Measurements from ENCODE around the gene CASKIN1. TPM values are rescaled to one million over a fixed set of nuclear protein-coding genes. Genes with fewer than 3 reads are reported as not detected.

The CASKIN1 gene
- total and polyA plus RNA-seq, 10 of the 15 experiments (the other 5 are each of a cell fraction or from before 2014, with no cell fraction given) = 0.03 to 0.33 (median 0.11) TPM; not detected in 5

GRCh38 chr16:2151188-2152091, 45.0 kb downstream of the CASKIN1 start (continued):
- TF ChIP-seq HDAC6 (IDR thresholded peaks at IDR 0.05; ENCODE audit: unreplicated experiment) = peak; percentile 48

GRCh38 chr16:2150418-2151187, 45.8 kb downstream of the CASKIN1 start:
- no peak overlapping the region; the same call in 1 of the 2 replicates for H3K9ac ChIP-seq (ENCODE audit: control insufficient read depth, insufficient read depth, low read length)
- H3K27ac ChIP-seq (ENCODE audit: control insufficient read depth, insufficient read depth) = no peak overlapping the region
- peaks cover 0 to 20% of the 10 kb centered on the region in 2 experiments; a peak in 2 of 4 replicates for H3K36me3 ChIP-seq (ENCODE audit: control insufficient read depth in 2 of 2, insufficient read depth in 2 of 2, low read length in 1 of 2)
- peaks cover 30% of the 10 kb centered on the region for H3K79me2 ChIP-seq (ENCODE audit: control insufficient read depth, insufficient read depth, low read length)
- TF ChIP-seq PBX3 (IDR thresholded peaks at IDR 0.05; ENCODE audit: insufficient replicate concordance, low read depth, low read length) = no peak
- 0 out of 2 replicates have a peak, but pooled peaks have one; percentile 29 for TF ChIP-seq POLR2A (IDR thresholded peaks at IDR 0.05; ENCODE audit: low read depth, low read length)
- SMC1A ChIA-PET (ENCODE audit: uncharacterized antibody, unreplicated experiment) = interaction anchor here (1.0 to 1.4 kb wide), 2 partner anchors 10 to 134 kb away, joined by 3 to 5 read pairs; no protein-coding TSS in a partner anchor
- POLR2A ChIA-PET = no interaction called here
- DNase-seq (ENCODE audit: low read depth, low spot score) (no peak), ATAC-seq (no peak), FAIRE-seq (no peak)
- no peaks in the 10 kb centered on the region for H3K27me3 ChIP-seq (replicated peaks in 1 of 2; ENCODE audit: control insufficient read depth in 2 of 2, insufficient read depth in 2 of 2, low read length in 1 of 2)
- CTCF ChIA-PET = interaction anchor here (0.6 to 2.0 kb wide), 9 partner anchors 10 to 270 kb away, joined by 3 to 18 read pairs (median 3); partner anchors contain the start of gene PKD1
- RAD21 ChIA-PET (ENCODE audit: unreplicated experiment) = interaction anchor here (1.2 to 1.9 kb wide), 2 partner anchors 10 to 29 kb away, joined by 3 to 10 read pairs; no protein-coding TSS in a partner anchor
- peaks cover 9% of the 10 kb centered on the region; the same call in 1 of the 2 replicates for H4K20me1 ChIP-seq (ENCODE audit: control insufficient read depth, insufficient read depth)
- intact Hi-C loops (cut with micrococcal nuclease; ENCODE audit: unreplicated experiment) = loop anchor here (5.0 kb wide), 1 partner anchor 143 kb away; the partner anchor contains the start of gene ZNF598
- in situ Hi-C loops (cut with MboI) = no loop called here
- WGBS (ENCODE audit: insufficient coverage, insufficient replicate concordance, low lambda C conversion rate, missing lambda C conversion rate) = 8% methylated on average over 18 of the region's 18 CpGs
- peak overlapping the region; percentile 98; the same call in 1 of the 2 replicates for H3K4me3 ChIP-seq
- no TSS peak for BruUV-seq (replicated peaks)
- peak overlapping the region; percentile 75; the same call in 1 of the 2 replicates for H3K4me2 ChIP-seq (ENCODE audit: control insufficient read depth, insufficient read depth)
- H2AFZ ChIP-seq (ENCODE audit: control insufficient read depth, low read depth, low read length) = no peak overlapping the region
- H3K9me3 ChIP-seq (replicated peaks; ENCODE audit: control insufficient read depth, insufficient read depth, low read length) = no peaks in the 10 kb centered on the region
- H3K4me1 ChIP-seq (ENCODE audit: control insufficient read depth, insufficient read depth, low read length) = peaks cover 37% of the 10 kb centered on the region
